CD4-positive, alpha-beta T cell treated with Interleukin-15 for 4 hours (primary cell): ENCODE results near the gene KCNK18.

Source experiments
- DNase-seq: peaks from one replicate; pipeline ENCODE4 v3.0.0-alpha.2; 2020; ENCODE audit warnings: low spot score

KCNK18 gene

DNA sequence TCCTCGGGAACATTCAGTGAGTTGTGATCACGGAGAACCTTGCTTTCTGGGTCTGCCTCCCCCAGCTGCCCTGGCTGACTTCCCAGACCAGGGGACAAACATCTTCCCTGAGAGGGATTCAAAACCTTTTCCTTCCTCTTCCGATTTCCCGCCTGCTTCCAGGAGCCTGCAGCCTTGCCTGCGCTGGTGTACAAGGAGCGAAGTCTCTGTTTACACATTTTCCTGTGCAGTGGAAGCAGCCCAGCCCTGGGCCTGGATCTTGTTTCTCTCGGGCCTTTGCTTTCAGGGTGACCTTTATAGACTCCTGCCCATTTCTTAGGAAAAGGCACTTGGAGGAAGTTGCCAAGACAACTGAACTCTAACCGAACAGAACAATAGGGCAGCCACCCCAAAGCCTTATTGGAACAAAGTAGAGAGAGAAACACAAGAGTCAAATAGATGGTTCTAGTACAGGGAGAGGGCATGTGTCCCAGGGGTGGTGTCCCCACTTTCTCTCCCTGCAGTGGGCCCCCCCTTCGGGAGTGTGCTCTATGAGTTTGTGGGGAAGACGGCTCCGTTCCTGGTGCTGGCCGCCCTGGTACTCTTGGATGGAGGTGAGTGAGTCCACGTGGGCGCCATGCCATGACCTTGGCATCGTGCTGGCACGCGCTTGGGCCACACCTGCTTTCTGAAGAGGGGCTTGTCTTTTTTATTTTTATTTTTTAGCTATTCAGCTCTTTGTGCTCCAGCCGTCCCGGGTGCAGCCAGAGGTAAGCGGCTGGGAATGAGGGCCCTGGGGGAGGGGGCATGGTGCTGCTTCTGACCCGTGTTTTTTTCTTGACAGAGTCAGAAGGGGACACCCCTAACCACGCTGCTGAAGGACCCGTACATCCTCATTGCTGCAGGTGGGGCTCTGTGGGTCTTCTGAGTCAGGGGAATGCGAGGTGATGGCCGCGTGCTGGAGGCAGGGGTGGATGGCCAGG is 57.8 kb downstream of the KCNK18 start:
- no peak for DNase-seq

- no peak for DNase-seq
These were observed 58.7 kb downstream of the KCNK18 start for GRCh38 chr10:117255835-117256460.

DNA sequence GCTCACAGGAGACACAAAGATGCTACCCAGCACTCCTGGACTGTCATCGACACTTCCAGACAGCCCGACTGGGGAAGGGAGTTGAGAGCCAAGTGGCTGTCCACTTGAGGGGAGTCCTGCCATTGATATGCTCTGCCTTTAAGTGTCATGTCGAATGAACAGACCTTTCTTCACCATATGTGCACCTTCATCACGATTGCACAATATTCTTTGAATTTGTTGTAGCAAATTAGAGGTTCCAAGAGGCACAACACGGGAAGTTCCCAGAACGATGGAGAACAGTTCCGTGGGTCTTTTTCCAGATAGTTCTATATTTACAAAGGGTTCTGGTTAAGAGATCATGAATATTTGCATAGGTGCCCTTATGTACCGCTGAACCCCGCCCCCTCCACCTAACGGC is 59.6 kb downstream of the KCNK18 start:
- no peak for DNase-seq

DNA sequence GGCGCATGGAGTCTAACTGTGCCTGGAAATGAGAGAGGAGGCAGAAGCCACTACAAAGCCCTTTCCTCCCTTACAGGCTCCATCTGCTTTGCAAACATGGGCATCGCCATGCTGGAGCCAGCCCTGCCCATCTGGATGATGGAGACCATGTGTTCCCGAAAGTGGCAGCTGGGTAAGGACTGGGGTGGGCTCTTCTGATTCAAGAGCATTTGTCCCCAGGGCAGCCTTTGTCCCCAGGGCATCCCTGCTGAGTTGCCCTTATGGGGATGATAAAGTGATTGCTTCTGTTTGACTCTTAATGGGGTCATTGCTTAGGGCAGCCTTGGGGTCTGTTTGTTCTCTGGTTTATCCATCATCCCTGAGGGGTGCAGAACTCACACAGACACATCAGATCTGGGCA is 60.4 kb downstream of the KCNK18 start:
- no peak for DNase-seq

DNA sequence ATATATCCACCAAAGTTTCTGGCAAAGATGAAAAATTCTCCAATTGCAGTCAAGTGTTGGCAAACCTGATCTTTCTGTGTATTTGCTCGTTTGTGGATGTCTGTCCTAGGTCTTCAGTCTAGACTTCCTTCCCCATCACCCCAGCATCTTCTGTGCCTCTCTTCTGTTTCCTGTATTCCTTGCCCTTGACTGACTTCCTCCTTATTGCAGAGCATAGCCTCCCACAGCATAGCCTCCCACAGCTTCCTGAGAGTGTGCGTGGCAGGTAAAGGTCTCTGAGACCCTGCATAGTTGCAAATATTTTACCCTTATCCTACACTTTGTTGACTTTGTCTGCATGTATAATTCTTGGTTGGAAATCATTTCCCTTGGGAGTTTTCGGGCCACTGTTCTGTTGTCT is 62.0 kb downstream of the KCNK18 start:
- DNase-seq, result no peak
